ENCODE results near the gene PLCH1.

DNA sequence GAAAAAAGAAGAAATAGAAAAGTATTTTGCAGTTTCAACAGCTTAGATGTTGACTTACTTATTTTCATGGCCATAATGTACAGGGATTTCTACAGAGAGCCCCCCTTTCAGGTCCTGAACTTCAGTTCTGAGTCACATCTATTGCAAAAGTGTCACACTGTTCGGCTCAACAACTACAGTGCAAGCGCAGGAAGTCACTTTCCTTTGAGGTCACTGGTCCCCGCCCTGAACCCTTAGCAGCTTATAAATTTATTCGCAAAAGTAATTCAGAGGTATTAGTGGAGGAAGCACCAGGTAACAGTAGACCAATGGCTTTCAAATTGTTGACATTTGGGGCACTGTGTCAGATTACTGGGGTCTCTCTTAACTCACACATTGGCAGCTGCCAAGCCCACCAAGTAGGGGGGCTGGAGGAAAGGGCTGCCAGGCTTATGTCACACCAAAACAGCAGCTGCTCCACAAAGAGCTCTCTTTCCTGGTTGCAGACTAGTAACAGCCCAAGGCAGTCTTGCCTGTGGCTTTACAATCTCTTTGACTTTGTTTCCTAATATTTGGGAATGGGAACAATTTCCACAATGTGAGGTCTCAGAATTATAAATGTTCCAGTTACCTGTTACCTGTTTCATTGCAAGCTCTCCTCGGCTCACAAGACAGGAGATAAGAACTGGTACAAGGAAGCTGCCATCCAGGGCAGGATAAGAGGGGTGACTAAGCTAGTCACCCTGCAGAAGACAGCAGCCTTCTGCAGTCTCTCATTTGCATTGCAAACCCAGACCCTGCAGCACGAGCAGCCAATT lies 321.1 kb downstream of the PLCH1 start:
- TF ChIP-seq SP1 (IDR thresholded peaks at IDR 0.05) (no peak), TAF1 (conservative IDR thresholded peaks at IDR 0.05) (no peak), GABPA (IDR thresholded peaks at IDR 0.05 in 1 of 2, conservative IDR thresholded peaks at IDR 0.05 in 1 of 2) (no peak)
- TF ChIP-seq, protein P1, sequence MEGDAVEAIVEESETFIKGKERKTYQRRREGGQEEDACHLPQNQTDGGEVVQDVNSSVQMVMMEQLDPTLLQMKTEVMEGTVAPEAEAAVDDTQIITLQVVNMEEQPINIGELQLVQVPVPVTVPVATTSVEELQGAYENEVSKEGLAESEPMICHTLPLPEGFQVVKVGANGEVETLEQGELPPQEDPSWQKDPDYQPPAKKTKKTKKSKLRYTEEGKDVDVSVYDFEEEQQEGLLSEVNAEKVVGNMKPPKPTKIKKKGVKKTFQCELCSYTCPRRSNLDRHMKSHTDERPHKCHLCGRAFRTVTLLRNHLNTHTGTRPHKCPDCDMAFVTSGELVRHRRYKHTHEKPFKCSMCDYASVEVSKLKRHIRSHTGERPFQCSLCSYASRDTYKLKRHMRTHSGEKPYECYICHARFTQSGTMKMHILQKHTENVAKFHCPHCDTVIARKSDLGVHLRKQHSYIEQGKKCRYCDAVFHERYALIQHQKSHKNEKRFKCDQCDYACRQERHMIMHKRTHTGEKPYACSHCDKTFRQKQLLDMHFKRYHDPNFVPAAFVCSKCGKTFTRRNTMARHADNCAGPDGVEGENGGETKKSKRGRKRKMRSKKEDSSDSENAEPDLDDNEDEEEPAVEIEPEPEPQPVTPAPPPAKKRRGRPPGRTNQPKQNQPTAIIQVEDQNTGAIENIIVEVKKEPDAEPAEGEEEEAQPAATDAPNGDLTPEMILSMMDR (IDR thresholded peaks at IDR 0.05; ENCODE audit: low read depth, low read length, missing input control), result no peak
- TF ChIP-seq, protein P2, sequence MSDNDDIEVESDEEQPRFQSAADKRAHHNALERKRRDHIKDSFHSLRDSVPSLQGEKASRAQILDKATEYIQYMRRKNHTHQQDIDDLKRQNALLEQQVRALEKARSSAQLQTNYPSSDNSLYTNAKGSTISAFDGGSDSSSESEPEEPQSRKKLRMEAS (IDR thresholded peaks at IDR 0.05), result no peak
